K562 (cell line): ENCODE measurements around the gene ENC1. TPM values are rescaled to one million over a fixed set of nuclear protein-coding genes. Genes with fewer than 3 reads are reported as not detected.

Experiments used
- ATAC-seq: fragments of 200-7000 bp; cut with Tn5 transposase; 3 replicates; pipeline ENCODE4 v1.9.1; 2020; ENCODE audit warnings: moderate library complexity
- BruUV-seq: library from RNA; stranded (reverse); fragments of 400-500 nt; replicated peaks from 2 replicates; lab custom pipeline; 2021; lab: Mats Ljungman, UMichigan
- CTCF ChIA-PET: fragments of 300-600 bp; formaldehyde crosslinking; extraction: SDS; loops from one replicate; lab custom pipeline; 2021; ENCODE audit warnings: low intra/inter-chr PET ratio; lab: Yijun Ruan, JAX
- POLR2A ChIA-PET: fragments of 300-600, 350-650 bp; sonication (Branson Sonifier 250); formaldehyde crosslinking; extraction: SDS; loops from one replicate; lab custom pipeline; 2021; ENCODE audit warnings: antibody characterized with exemption, inconsistent platforms; lab: Yijun Ruan, JAX
- DNase-seq, 4 experiments: peaks; one replicate each; pipeline versions ENCODE4 v3.0.0 to v3.0.0-alpha.2; 2011 to 2018; ENCODE audit warnings: low spot score in 3 of 4, mixed read lengths in 3 of 4; ENCODE audit errors: extremely low read depth in 1 of 4
- FAIRE-seq: peaks from 2 replicates; lab custom pipeline; 2011; peaks lifted over from hg19 to GRCh38; lab: Jason Lieb, UNC
- H2AFZ ChIP-seq: 2 replicates; pipeline ENCODE4 v1.6.0; 2011; ENCODE audit warnings: low read depth, low read length, control low read depth, inconsistent platforms
- H3K27ac ChIP-seq: fragments of 200-600 bp; 3 replicates; pipeline ENCODE4 v1.8.0; 2011; ENCODE audit warnings: low read depth, mild to moderate bottlenecking, control low read depth, inconsistent platforms, low read length, moderate library complexity, mixed read lengths; ENCODE audit errors: extremely low read depth
- H3K27me3 ChIP-seq, 2 experiments: fragments of 300-600 bp in 1 of 2; 2 replicates in 1 of 2; 3 replicates in 1 of 2; pipeline versions ENCODE4 v1.6.0 to v1.8.0; 2011; ENCODE audit warnings: inconsistent platforms in 2 of 2, low read length in 2 of 2, mild to moderate bottlenecking in 1 of 2, mixed read lengths in 1 of 2, moderate library complexity in 1 of 2; ENCODE audit not compliant: control insufficient read depth in 2 of 2, insufficient read depth in 2 of 2
- H3K36me3 ChIP-seq: fragments of 300-600 bp; 3 replicates; pipeline ENCODE4 v1.8.0; 2011; ENCODE audit warnings: mild to moderate bottlenecking, low read length, inconsistent platforms; ENCODE audit not compliant: control insufficient read depth, insufficient read depth
- H3K4me1 ChIP-seq, 2 experiments: fragments of 200-600 bp in 1 of 2; replicated peaks in 1 of 2; 2 replicates in 1 of 2; 3 replicates in 1 of 2; pipeline versions ENCODE4 v1.5.1 to v1.8.0; 2011; ENCODE audit warnings: inconsistent platforms in 2 of 2, low read length in 2 of 2, mild to moderate bottlenecking in 1 of 2, mixed read lengths in 1 of 2, moderate library complexity in 1 of 2; ENCODE audit not compliant: control insufficient read depth in 2 of 2, insufficient read depth in 2 of 2
- H3K4me2 ChIP-seq: 2 replicates; pipeline ENCODE4 v1.6.1; 2011; ENCODE audit warnings: low read length, control low read depth, inconsistent platforms, mixed read lengths; ENCODE audit not compliant: insufficient read depth
- H3K4me3 ChIP-seq: fragments of 200-600 bp; sonication (generic), shearing (Covaris generic); 2 replicates; pipeline ENCODE4 v1.5.1; 2016; ENCODE audit warnings: control low read depth, inconsistent platforms
- H3K79me2 ChIP-seq: fragments of 200-600 bp; 3 replicates; pipeline ENCODE4 v1.8.0; 2011; ENCODE audit warnings: low read length, inconsistent platforms; ENCODE audit not compliant: control insufficient read depth, insufficient read depth
- H3K9ac ChIP-seq, 2 experiments: 2 replicates each; pipeline versions ENCODE4 v1.6.0 to v1.6.1; 2011; ENCODE audit warnings: low read depth in 2 of 2, low read length in 2 of 2, control low read depth in 1 of 2, inconsistent platforms in 1 of 2, mild to moderate bottlenecking in 1 of 2, mixed read lengths in 1 of 2; ENCODE audit not compliant: insufficient read depth in 1 of 2
- H3K9me1 ChIP-seq: one replicate; pipeline ENCODE4 v1.6.0; 2011; ENCODE audit warnings: inconsistent platforms, mild to moderate bottlenecking, low read length, moderate library complexity; ENCODE audit not compliant: control insufficient read depth, insufficient read depth
- H3K9me3 ChIP-seq: replicated peaks from 2 replicates; pipeline ENCODE4 v1.5.1; 2011; ENCODE audit warnings: low read depth, low read length, inconsistent platforms; ENCODE audit not compliant: control insufficient read depth, insufficient read depth
- H4K20me1 ChIP-seq: replicated peaks from 2 replicates; pipeline ENCODE4 v1.6.1; 2011; ENCODE audit warnings: low read length, inconsistent platforms, mixed read lengths; ENCODE audit not compliant: control insufficient read depth, insufficient read depth
- ATF1 ChIP-seq, 2 experiments: fragments of 450-650 bp in 1 of 2; IDR thresholded peaks; 2 replicates each; pipeline ENCODE4 v1.6.1; 2016; ENCODE audit warnings: missing compliant biosample characterization in 1 of 2, missing genetic modification characterization in 1 of 2
- COPS2 ChIP-seq: fragments of 450-650 bp; conservative IDR thresholded peaks from 2 replicates; pipeline ENCODE4 v1.6.1; 2016; ENCODE audit warnings: mild to moderate bottlenecking, moderate library complexity
- DEAF1 ChIP-seq: fragments of 450-650 bp; formaldehyde crosslinking; IDR thresholded peaks from 2 replicates; pipeline ENCODE4 v1.4.0; 2020; ENCODE audit warnings: mild to moderate bottlenecking, moderate library complexity
- ETV5 ChIP-seq: sonication (generic); formaldehyde crosslinking; IDR thresholded peaks from 2 replicates; pipeline ENCODE4 v1.4.0; 2020; ENCODE audit warnings: low read depth, mild to moderate bottlenecking, missing genetic modification reagents
- ILF3 ChIP-seq: fragments of 450-650 bp; IDR thresholded peaks from 2 replicates; pipeline ENCODE4 v1.6.1; 2018; ENCODE audit warnings: antibody characterized with exemption, mild to moderate bottlenecking, moderate library complexity, borderline replicate concordance
- KAT2B ChIP-seq: IDR thresholded peaks from one replicate; pipeline ENCODE4 v1.6.1; 2012; ENCODE audit warnings: low read depth, mild to moderate bottlenecking, control low read depth, inconsistent platforms, low read length, moderate library complexity
- MED1 ChIP-seq: sonication (generic); formaldehyde crosslinking; IDR thresholded peaks from 2 replicates; pipeline ENCODE4 v1.8.1; 2023; ENCODE audit warnings: missing genetic modification reagents, borderline replicate concordance
- NEUROD1 ChIP-seq: fragments of 150-350 bp; IDR thresholded peaks from 2 replicates; pipeline ENCODE4 v1.6.1; 2014; ENCODE audit warnings: borderline replicate concordance, low read length, low read depth; ENCODE audit not compliant: partially characterized antibody
- RERE ChIP-seq: sonication (generic); formaldehyde crosslinking; IDR thresholded peaks from 2 replicates; pipeline ENCODE4 v1.8.0; 2023; ENCODE audit warnings: missing genetic modification reagents, mild to moderate bottlenecking, borderline replicate concordance
- SMC3 ChIP-seq: conservative IDR thresholded peaks from 2 replicates; pipeline ENCODE4 v1.6.1; 2011; ENCODE audit warnings: low read depth, low read length, improper control_type of control experiment; ENCODE audit not compliant: insufficient read depth
- TCF7 ChIP-seq: sonication (generic); IDR thresholded peaks from 2 replicates; pipeline ENCODE4 v1.6.1; 2016; ENCODE audit warnings: antibody characterized with exemption, borderline replicate concordance
- TEAD4 ChIP-seq, 2 experiments: sonication (generic) in 1 of 2; formaldehyde crosslinking in 1 of 2; IDR thresholded peaks; 2 replicates each; pipeline versions ENCODE4 v1.6.1 to v1.8.0; 2012 to 2022; ENCODE audit warnings: borderline replicate concordance in 1 of 2, inconsistent platforms in 1 of 2, low read length in 1 of 2, mild to moderate bottlenecking in 1 of 2, missing genetic modification reagents in 1 of 2
- ZC3H8 ChIP-seq: fragments of 450-650 bp; IDR thresholded peaks from 2 replicates; pipeline ENCODE4 v1.6.1; 2017
- ZNF124 ChIP-seq: sonication (generic); formaldehyde crosslinking; IDR thresholded peaks from 2 replicates; pipeline ENCODE4 v1.8.1; 2022; ENCODE audit warnings: missing genetic modification reagents
- WGBS: fragments of 100-300 bp; shearing (Covaris generic); methylation state at CpG from one replicate; pipeline ENCODE4 v1.1.6; 2016; ENCODE audit warnings: low coverage, mixed read lengths; ENCODE audit not compliant: insufficient coverage; ENCODE audit errors: missing lambda C conversion rate; 5-methylcytosine and 5-hydroxymethylcytosine counted together
- in situ Hi-C: fragments of 300-500 bp; cut with MboI; formaldehyde crosslinking; loops from 4 replicates; pipeline ENCODE4 v1.15.0; 2018; ENCODE audit warnings: inconsistent platforms, mixed read lengths
- intact Hi-C: fragments of 100-400 bp; cut with micrococcal nuclease; formaldehyde crosslinking; loops from 2 replicates; pipeline ENCODE4 v1.14.2; 2022
- polyA plus RNA-seq, 8 experiments: library from polyadenylated mRNA; depleted of rRNA in 4 of 8; stranded (reverse) in 5 of 8; unstranded in 3 of 8; fragments of >200 nt; fragmentation: Nextera tagmentation in 2 of 8; fragmentation: Illumina TruSeq in 1 of 8; extraction: Ambion mirVana in 2 of 8; extraction: Trizol in 1 of 8; gene quantifications; 2 replicates each; pipeline versions ENCODE4 v1.2.1 to v1.2.3, GENCODE V29; 2011 to 2014; ENCODE audit warnings: inconsistent platforms in 1 of 8, missing spikeins in 1 of 8
- total RNA-seq, 7 experiments: library from RNA; depleted of rRNA in 6 of 7; stranded (reverse); fragments of >200 nt in 6 of 7; fragmentation: Illumina TruSeq in 2 of 7; extraction: Trizol in 2 of 7; gene quantifications; 2 replicates each; pipeline versions ENCODE4 v1.2.1 to v1.2.3, GENCODE V29; 2011 to 2021; ENCODE audit warnings: low replicate concordance in 1 of 7

The ENC1 gene
- total and polyA plus RNA-seq, 9 of the 15 experiments (the other 6 are each of a cell fraction or from before 2014, with no cell fraction given), result 0.17 to 3.2 (median 0.97) TPM

GRCh38 chr5:74648835-74649293 is 8.3 kb upstream of the ENC1 start (continued):
- TF ChIP-seq SMC3 (peak; percentile 69), DEAF1 (CRISPR knock-in tag) (peak; percentile 87), TEAD4 (IDR thresholded peaks at IDR 0.05; ENCODE audit: low read length) (0 out of 2 replicates have a peak, but pooled peaks have one; percentile 9), TEAD4 (CRISPR knock-in tag; IDR thresholded peaks at IDR 0.05; ENCODE audit: borderline replicate concordance) (no peak)
- TF ChIP-seq, all 486 proteins: peak for 11

GRCh38 chr5:74647096-74647495 is 6.6 kb upstream of the ENC1 start:
- no peaks in the 10 kb centered on the region for H3K9me1 ChIP-seq
- H3K4me2 ChIP-seq, result no peak overlapping the region
- BruUV-seq, result no TSS peak
- DNase-seq, result no peak
- H3K36me3 ChIP-seq, result no peaks in the 10 kb centered on the region
- no peak overlapping the region for H2AFZ ChIP-seq
- ChIA-PET POLR2A (no interaction called here), CTCF (interaction anchor here (2.6 kb wide), 1 partner anchor 745 kb away, joined by 23 read pairs; no protein-coding TSS in a partner anchor)
- no peaks in the 10 kb centered on the region for H4K20me1 ChIP-seq
- H3K27me3 ChIP-seq, result peaks cover 7 to 17% of the 10 kb centered on the region in 2 experiments; a peak in 2 of 5 replicates
- H3K9ac ChIP-seq, result no peak overlapping the region
- WGBS, result 0% methylated on average over 1 of the region's 1 CpG
- no peak for ATAC-seq
- no peak overlapping the region for H3K4me3 ChIP-seq
- TF ChIP-seq KAT2B, result no peak
- TF ChIP-seq RERE (CRISPR knock-in tag), result no peak
- TF ChIP-seq NEUROD1, result no peak
- no peak for TF ChIP-seq MED1 (CRISPR knock-in tag)
- no peak for TF ChIP-seq COPS2
- TF ChIP-seq ETV5, result no peak
- TF ChIP-seq TCF7, result no peak
- no peak for TF ChIP-seq ATF1 (CRISPR knock-in tag; IDR thresholded peaks at IDR 0.05)
- TF ChIP-seq ATF1 (tag; IDR thresholded peaks at IDR 0.05), result no peak
- TF ChIP-seq ZNF124, result no peak
- no peak for TF ChIP-seq ZC3H8
- TF ChIP-seq ILF3, result no peak
- H3K27ac ChIP-seq, result no peak overlapping the region
- peaks cover 0 to 9% of the 10 kb centered on the region in 2 experiments; a peak in 1 of 5 replicates for H3K4me1 ChIP-seq
- no peaks in the 10 kb centered on the region for H3K9me3 ChIP-seq
- intact Hi-C loops (loop anchor here (5.0 kb wide), 3 partner anchors 610 to 1055 kb away; no protein-coding TSS in a partner anchor), in situ Hi-C loops (loop anchor here (5.0 to 25.0 kb wide), 2 partner anchors 610 to 745 kb away; no protein-coding TSS in a partner anchor)
- FAIRE-seq, result no peak
- no peaks in the 10 kb centered on the region for H3K79me2 ChIP-seq
